Measurements from ENCODE around the gene ADAM33. TPM values are rescaled to one million over a fixed set of nuclear protein-coding genes. Genes with fewer than 3 reads are reported as not detected.

The ADAM33 gene
- total RNA-seq, 1 experiment from 2014 or later = 0.23 TPM

DNA sequence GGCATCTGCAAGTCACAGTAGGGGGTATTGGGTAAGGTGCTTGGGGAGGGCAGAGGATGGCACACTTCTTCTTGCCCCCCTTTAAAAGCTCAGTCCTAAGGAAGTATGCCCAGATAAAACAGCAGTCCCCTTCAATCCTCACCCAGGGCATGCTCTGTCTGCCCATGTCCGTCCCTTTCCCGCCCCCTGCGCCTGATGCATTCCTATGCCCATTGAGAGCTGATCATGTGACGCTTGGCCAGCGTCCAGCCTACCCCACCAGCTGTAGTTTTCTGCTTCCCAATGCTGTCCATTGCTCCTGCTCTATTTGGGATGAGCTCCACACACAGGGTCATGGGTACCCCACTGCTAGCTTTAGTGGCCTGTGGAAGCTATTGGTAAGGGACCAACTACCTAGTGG is 22.3 kb upstream of the ADAM33 start:
- Mint-ChIP-seq H3K4me3 (ENCODE audit: unreplicated experiment) (no peak overlapping the region), H3K9me3 (ENCODE audit: unreplicated experiment) (no peaks in the 10 kb centered on the region), H3K27ac (ENCODE audit: unreplicated experiment) (no peak overlapping the region), H3K4me1 (ENCODE audit: low read depth, unreplicated experiment) (no peaks in the 10 kb centered on the region), H3K27me3 (ENCODE audit: insufficient read depth, unreplicated experiment) (peaks cover 9% of the 10 kb centered on the region), H3K36me3 (ENCODE audit: insufficient read depth, unreplicated experiment) (no peaks in the 10 kb centered on the region)
- Histone ChIP-seq H3K4me3 (ENCODE audit: low read depth, low read length) (no peak overlapping the region), H3K4me1 (no peaks in the 10 kb centered on the region), H3K27me3 (replicated peaks; ENCODE audit: control insufficient read depth, insufficient read depth, low read length) (no peaks in the 10 kb centered on the region; the same call in 1 of the 2 replicates), H3K36me3 (ENCODE audit: control insufficient read depth, insufficient read depth, low read length) (no peaks in the 10 kb centered on the region), H3K9me3 (no peaks in the 10 kb centered on the region)
- intact Hi-C loops (cut with micrococcal nuclease; ENCODE audit: unreplicated experiment) = no loop called here
- BruUV-seq (replicated peaks) = no TSS peak
- TF ChIP-seq, protein P1, sequence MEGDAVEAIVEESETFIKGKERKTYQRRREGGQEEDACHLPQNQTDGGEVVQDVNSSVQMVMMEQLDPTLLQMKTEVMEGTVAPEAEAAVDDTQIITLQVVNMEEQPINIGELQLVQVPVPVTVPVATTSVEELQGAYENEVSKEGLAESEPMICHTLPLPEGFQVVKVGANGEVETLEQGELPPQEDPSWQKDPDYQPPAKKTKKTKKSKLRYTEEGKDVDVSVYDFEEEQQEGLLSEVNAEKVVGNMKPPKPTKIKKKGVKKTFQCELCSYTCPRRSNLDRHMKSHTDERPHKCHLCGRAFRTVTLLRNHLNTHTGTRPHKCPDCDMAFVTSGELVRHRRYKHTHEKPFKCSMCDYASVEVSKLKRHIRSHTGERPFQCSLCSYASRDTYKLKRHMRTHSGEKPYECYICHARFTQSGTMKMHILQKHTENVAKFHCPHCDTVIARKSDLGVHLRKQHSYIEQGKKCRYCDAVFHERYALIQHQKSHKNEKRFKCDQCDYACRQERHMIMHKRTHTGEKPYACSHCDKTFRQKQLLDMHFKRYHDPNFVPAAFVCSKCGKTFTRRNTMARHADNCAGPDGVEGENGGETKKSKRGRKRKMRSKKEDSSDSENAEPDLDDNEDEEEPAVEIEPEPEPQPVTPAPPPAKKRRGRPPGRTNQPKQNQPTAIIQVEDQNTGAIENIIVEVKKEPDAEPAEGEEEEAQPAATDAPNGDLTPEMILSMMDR (IDR thresholded peaks at IDR 0.05; ENCODE audit: insufficient read depth in 1 of 2, low read depth in 1 of 2, low read length in 1 of 2, severe bottlenecking in 1 of 2, unreplicated experiment in 1 of 2) = no peak
- CTCF ChIA-PET = interaction anchor here (0.6 kb wide), 1 partner anchor 28 kb away, joined by 4 read pairs; no protein-coding TSS in a partner anchor
- POLR2A ChIA-PET = no interaction called here
- DNase-seq = no peak

DNA sequence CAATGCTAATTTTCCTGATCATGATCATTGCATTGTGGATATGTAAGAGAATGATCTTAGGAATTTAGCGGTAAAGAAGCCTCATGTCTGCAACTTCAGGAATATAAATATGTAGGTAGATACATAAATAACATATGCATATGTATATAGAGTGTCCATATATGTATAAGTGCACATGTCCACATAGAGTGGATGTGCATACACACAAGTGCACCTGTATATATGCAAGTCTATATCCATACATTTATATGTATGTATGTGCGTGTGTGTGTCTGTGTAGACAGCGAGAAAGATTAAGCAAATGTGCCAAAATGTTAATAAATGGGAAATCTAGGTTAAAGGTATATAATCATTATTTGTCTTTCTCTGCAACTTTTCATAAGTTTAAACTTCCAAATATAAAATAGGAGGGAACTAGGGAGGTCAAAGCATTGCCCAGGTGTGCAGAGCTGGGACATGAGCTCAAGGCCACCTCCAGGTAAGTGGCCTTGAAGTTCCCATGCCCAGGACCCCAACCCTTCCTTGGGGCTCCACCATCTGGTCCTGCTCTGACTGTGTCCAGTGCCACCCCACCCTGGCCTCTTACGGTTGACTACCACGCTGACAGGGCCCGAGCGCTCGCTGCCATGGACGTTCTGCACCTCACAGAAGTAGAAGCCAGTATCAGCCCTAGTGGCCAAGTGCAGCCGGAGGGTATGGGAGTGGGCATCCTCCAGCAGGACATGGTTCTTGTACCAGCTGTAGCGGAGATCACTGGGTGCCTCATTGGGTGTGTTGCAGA is 21.0 kb upstream of the ADAM33 start:
- Mint-ChIP-seq H3K4me3 (ENCODE audit: unreplicated experiment) (no peak overlapping the region), H3K9me3 (ENCODE audit: unreplicated experiment) (no peaks in the 10 kb centered on the region), H3K4me1 (ENCODE audit: low read depth, unreplicated experiment) (no peaks in the 10 kb centered on the region), H3K36me3 (ENCODE audit: insufficient read depth, unreplicated experiment) (no peaks in the 10 kb centered on the region), H3K27me3 (ENCODE audit: insufficient read depth, unreplicated experiment) (peaks cover 7% of the 10 kb centered on the region), H3K27ac (ENCODE audit: unreplicated experiment) (no peak overlapping the region)
- ChIA-PET CTCF (interaction anchor here (0.7 kb wide), 1 partner anchor 46 kb away, joined by 4 read pairs; no protein-coding TSS in a partner anchor), POLR2A (no interaction called here)
- intact Hi-C loops (cut with micrococcal nuclease; ENCODE audit: unreplicated experiment) = no loop called here
- H3K4me1 ChIP-seq = no peaks in the 10 kb centered on the region
- no TSS peak for BruUV-seq (replicated peaks)
- no peaks in the 10 kb centered on the region; the same call in 1 of the 2 replicates for H3K27me3 ChIP-seq (replicated peaks; ENCODE audit: control insufficient read depth, insufficient read depth, low read length)
- H3K4me3 ChIP-seq (ENCODE audit: low read depth, low read length) = no peak overlapping the region
- H3K9me3 ChIP-seq = no peaks in the 10 kb centered on the region
- no peaks in the 10 kb centered on the region for H3K36me3 ChIP-seq (ENCODE audit: control insufficient read depth, insufficient read depth, low read length)
- DNase-seq = no peak
- TF ChIP-seq, protein P1 (IDR thresholded peaks at IDR 0.05; ENCODE audit: insufficient read depth in 1 of 2, low read depth in 1 of 2, low read length in 1 of 2, severe bottlenecking in 1 of 2, unreplicated experiment in 1 of 2) = no peak

DNA sequence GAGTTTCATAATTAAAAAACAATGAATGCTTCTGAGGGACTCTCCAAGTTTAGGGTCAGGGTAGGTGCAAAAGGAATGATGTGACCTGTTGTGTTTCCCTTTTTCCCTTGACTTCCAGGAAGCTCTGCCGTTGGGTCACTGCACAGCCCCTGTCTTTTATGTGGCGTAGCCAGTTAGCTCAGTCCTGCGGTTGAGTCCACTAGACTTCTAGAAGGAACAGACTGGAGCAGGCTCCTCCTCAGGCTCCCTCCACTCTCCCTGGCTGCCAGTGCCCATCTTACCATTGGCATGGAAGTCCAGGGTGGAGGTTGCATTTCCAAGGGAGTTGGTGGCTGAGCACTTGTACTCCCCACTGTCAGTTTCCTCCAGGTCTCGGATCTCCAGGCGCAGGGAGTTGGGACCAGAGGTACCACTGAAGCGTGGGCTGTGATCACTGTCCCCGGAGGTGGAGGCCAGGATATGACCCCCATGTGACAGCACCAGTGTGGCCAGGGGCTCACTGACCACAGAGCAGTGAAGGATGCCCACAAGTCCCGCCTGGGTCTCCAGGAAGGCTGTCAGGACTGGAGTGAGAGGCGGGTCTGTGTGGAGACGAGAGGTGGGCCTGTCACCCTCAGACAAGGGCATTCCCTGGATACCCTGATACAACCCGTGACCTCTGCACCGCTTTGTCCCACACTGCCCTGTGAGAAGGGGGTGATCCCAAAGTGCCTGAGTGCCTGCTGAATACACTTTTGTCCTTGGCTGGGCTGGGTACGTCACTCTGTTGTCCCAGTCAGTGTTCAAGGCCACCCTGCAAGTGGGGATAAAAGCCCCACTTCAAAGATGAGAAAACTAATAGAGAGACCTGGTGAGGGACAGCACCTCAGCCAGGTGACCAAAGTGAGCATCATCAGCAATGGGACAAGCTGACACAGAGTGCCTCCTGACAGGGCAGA is 19.5 kb upstream of the ADAM33 start:
- TF ChIP-seq, protein P1 (IDR thresholded peaks at IDR 0.05; ENCODE audit: insufficient read depth in 1 of 2, low read depth in 1 of 2, low read length in 1 of 2, severe bottlenecking in 1 of 2, unreplicated experiment in 1 of 2) = no peak
- no peaks in the 10 kb centered on the region for H3K36me3 ChIP-seq (ENCODE audit: control insufficient read depth, insufficient read depth, low read length)
- ChIA-PET POLR2A (no interaction called here), CTCF (interaction anchor here (0.7 to 1.5 kb wide), 2 partner anchors 9 to 48 kb away, joined by 4 to 5 read pairs; no protein-coding TSS in a partner anchor)
- no peaks in the 10 kb centered on the region; the same call in 1 of the 2 replicates for H3K27me3 ChIP-seq (replicated peaks; ENCODE audit: control insufficient read depth, insufficient read depth, low read length)
- H3K4me1 ChIP-seq = no peaks in the 10 kb centered on the region
- intact Hi-C loops (cut with micrococcal nuclease; ENCODE audit: unreplicated experiment) = no loop called here
- Mint-ChIP-seq H3K4me1 (ENCODE audit: low read depth, unreplicated experiment) (no peaks in the 10 kb centered on the region), H3K4me3 (ENCODE audit: unreplicated experiment) (no peak overlapping the region), H3K36me3 (ENCODE audit: insufficient read depth, unreplicated experiment) (no peaks in the 10 kb centered on the region), H3K27me3 (ENCODE audit: insufficient read depth, unreplicated experiment) (peaks cover 5% of the 10 kb centered on the region), H3K27ac (ENCODE audit: unreplicated experiment) (no peak overlapping the region), H3K9me3 (ENCODE audit: unreplicated experiment) (no peaks in the 10 kb centered on the region)
- no peak for DNase-seq
- H3K4me3 ChIP-seq (ENCODE audit: low read depth, low read length) = no peak overlapping the region
- no TSS peak for BruUV-seq (replicated peaks)
- no peaks in the 10 kb centered on the region for H3K9me3 ChIP-seq
